A549 (cell line): ENCODE results near the gene EFHC2. TPM values are rescaled to one million over a fixed set of nuclear protein-coding genes. Genes with fewer than 3 reads are reported as not detected.

ENCODE experiments used
- ATAC-seq, 2 experiments: fragments of 200-7000 bp in 1 of 2; fragments of >200 bp in 1 of 2; cut with Nextera tagmentation in 1 of 2; cut with Tn5 transposase in 1 of 2; 3 replicates each; pipeline versions ENCODE4 v1.8.0 to v1.9.1; 2018 to 2020; ENCODE audit warnings: mild to moderate bottlenecking in 1 of 2, moderate library complexity in 1 of 2
- CTCF ChIA-PET: fragments of 300-600 bp; sonication (Branson Sonifier 250); formaldehyde crosslinking; extraction: SDS; loops from one replicate; lab custom pipeline; 2021; ENCODE audit warnings: antibody characterized with exemption, inconsistent platforms; lab: Yijun Ruan, JAX
- POLR2A ChIA-PET: fragments of 350-600 bp; formaldehyde crosslinking; extraction: SDS; loops from one replicate; lab custom pipeline; 2021; ENCODE audit warnings: antibody characterized with exemption, inconsistent platforms; lab: Yijun Ruan, JAX
- DNase-seq, 2 experiments: peaks; one replicate each; pipeline versions ENCODE4 v3.0.0 to v3.0.0-alpha.2; 2011 to 2016; ENCODE audit warnings: low read depth in 1 of 2, low spot score in 1 of 2
- FAIRE-seq: peaks from 2 replicates; lab custom pipeline; 2011; peaks lifted over from hg19 to GRCh38; lab: Jason Lieb, UNC
- H3K27ac ChIP-seq, 2 experiments: fragments of >200 bp; sonication (Bioruptor Twin); formaldehyde crosslinking; 3 replicates each; pipeline ENCODE4 v1.5.1; 2016 to 2017
- H3K4me1 ChIP-seq: fragments of >200 bp; sonication (Bioruptor Twin); formaldehyde crosslinking; 3 replicates; pipeline ENCODE4 v1.6.1; 2016
- H3K4me2 ChIP-seq: fragments of >200 bp; sonication (Bioruptor Twin); formaldehyde crosslinking; 3 replicates; pipeline ENCODE4 v1.6.1; 2016
- H3K4me3 ChIP-seq: fragments of >200 bp; sonication (Bioruptor Twin); formaldehyde crosslinking; 3 replicates; pipeline ENCODE4 v1.5.1; 2016
- H3K9me3 ChIP-seq: fragments of >200 bp; sonication (Bioruptor Twin); formaldehyde crosslinking; 3 replicates; pipeline ENCODE4 v1.6.1; 2016
- BHLHE40 ChIP-seq: IDR thresholded peaks from 2 replicates; pipeline ENCODE4 v1.6.1; 2012; ENCODE audit warnings: low read depth, low read length, inconsistent platforms
- CHD2 ChIP-seq: fragments of 150-350 bp; IDR thresholded peaks from 2 replicates; pipeline ENCODE4 v1.6.1; 2014; ENCODE audit warnings: low read length; ENCODE audit not compliant: partially characterized antibody
- EHF ChIP-seq: fragments of 250-450 bp; sonication (Bioruptor Pico); IDR thresholded peaks from 2 replicates; pipeline ENCODE4 v1.5.0; 2020; ENCODE audit warnings: mild to moderate bottlenecking
- EP300 ChIP-seq, 2 experiments: fragments of >200 bp; sonication (Bioruptor Twin); formaldehyde crosslinking; IDR thresholded peaks; 2 replicates in 1 of 2; 3 replicates in 1 of 2; pipeline ENCODE4 v1.6.1; 2016 to 2017
- FOSL2 ChIP-seq, 2 experiments: fragments of 450-650 bp in 1 of 2; fragments of >200 bp in 1 of 2; sonication (Bioruptor Twin) in 1 of 2; formaldehyde crosslinking; IDR thresholded peaks; 2 replicates each; pipeline versions ENCODE4 v1.5.0 to v1.6.1; 2016 to 2020; ENCODE audit warnings: mild to moderate bottlenecking in 1 of 2, moderate library complexity in 1 of 2
- HOXA7 ChIP-seq: fragments of 250-450 bp; sonication (Bioruptor Pico); IDR thresholded peaks from 2 replicates; pipeline ENCODE4 v1.5.0; 2020; ENCODE audit warnings: mild to moderate bottlenecking, moderate library complexity
- HOXB13 ChIP-seq: fragments of 250-450 bp; sonication (Bioruptor Pico); IDR thresholded peaks from 2 replicates; pipeline ENCODE4 v1.5.0; 2020; ENCODE audit warnings: low read depth, mild to moderate bottlenecking, moderate library complexity
- JUN ChIP-seq, 2 experiments: fragments of >200 bp; sonication (Bioruptor Twin); formaldehyde crosslinking; IDR thresholded peaks; 2 replicates in 1 of 2; 3 replicates in 1 of 2; pipeline ENCODE4 v1.6.1; 2016 to 2017
- JUNB ChIP-seq: fragments of >200 bp; sonication (Bioruptor Twin); formaldehyde crosslinking; IDR thresholded peaks from 2 replicates; pipeline ENCODE4 v1.6.1; 2016
- KDM1A ChIP-seq: fragments of 200-600 bp; sonication (generic); IDR thresholded peaks from 2 replicates; pipeline ENCODE4 v1.6.1; 2016; ENCODE audit warnings: low read depth, mild to moderate bottlenecking
- MAX ChIP-seq: IDR thresholded peaks from 2 replicates; pipeline ENCODE4 v1.6.1; 2012
- MYC ChIP-seq: IDR thresholded peaks from 2 replicates; pipeline ENCODE4 v1.6.1; 2012; ENCODE audit warnings: mild to moderate bottlenecking, inconsistent platforms, low read length, improper control_type of control experiment, borderline replicate concordance
- NFE2L2 ChIP-seq: fragments of 150-350 bp; conservative IDR thresholded peaks from 2 replicates; pipeline ENCODE4 v1.6.1; 2014; ENCODE audit warnings: low read length
- NPAS2 ChIP-seq: fragments of 250-450 bp; sonication (Bioruptor Pico); IDR thresholded peaks from 2 replicates; pipeline ENCODE4 v1.8.0; 2022; ENCODE audit warnings: mild to moderate bottlenecking, moderate library complexity, borderline replicate concordance
- PHF8 ChIP-seq: fragments of 200-600 bp; sonication (generic); IDR thresholded peaks from 2 replicates; pipeline ENCODE4 v1.6.1; 2016; ENCODE audit warnings: low read depth, mild to moderate bottlenecking, antibody characterized with exemption, moderate library complexity, borderline replicate concordance
- POLR2A ChIP-seq: IDR thresholded peaks from 2 replicates; pipeline ENCODE4 v1.6.1; 2012; ENCODE audit warnings: mild to moderate bottlenecking, low read length
- RARB ChIP-seq: fragments of 250-450 bp; sonication (Bioruptor Pico); IDR thresholded peaks from 2 replicates; pipeline ENCODE4 v1.8.0; 2021; ENCODE audit warnings: mild to moderate bottlenecking, moderate library complexity
- RCOR1 ChIP-seq: fragments of 150-350 bp; IDR thresholded peaks from 2 replicates; pipeline ENCODE4 v1.6.1; 2014; ENCODE audit warnings: antibody characterized with exemption, low read length, low read depth
- RFX5 ChIP-seq: fragments of 450-650 bp; IDR thresholded peaks from 2 replicates; pipeline ENCODE4 v1.7.1; 2014; ENCODE audit warnings: antibody characterized with exemption, mild to moderate bottlenecking, moderate library complexity
- RNF2 ChIP-seq: fragments of 200-600 bp; sonication (generic); IDR thresholded peaks from 2 replicates; pipeline ENCODE4 v1.6.1; 2016; ENCODE audit warnings: low read depth, mild to moderate bottlenecking, antibody characterized with exemption, moderate library complexity, borderline replicate concordance
- SMC3 ChIP-seq: fragments of >200 bp; sonication (Bioruptor Twin); formaldehyde crosslinking; IDR thresholded peaks from 3 replicates; pipeline ENCODE4 v1.6.1; 2018; ENCODE audit warnings: inconsistent platforms
- SREBF2 ChIP-seq: fragments of 450-650 bp; IDR thresholded peaks from 2 replicates; pipeline ENCODE4 v1.6.1; 2014; ENCODE audit warnings: mild to moderate bottlenecking, moderate library complexity
- TP53 ChIP-seq: fragments of 250-450 bp; sonication (Bioruptor Pico); IDR thresholded peaks from 2 replicates; pipeline ENCODE4 v1.5.0; 2021; ENCODE audit warnings: mild to moderate bottlenecking, moderate library complexity
- ZFP36 ChIP-seq: fragments of 450-650 bp; IDR thresholded peaks from 2 replicates; pipeline ENCODE4 v1.6.1; 2014; ENCODE audit warnings: borderline replicate concordance; ENCODE audit not compliant: partially characterized antibody
- WGBS: methylation state at CpG from one replicate; pipeline ENCODE4 v1.1.6; 2017; ENCODE audit errors: missing lambda C conversion rate; 5-methylcytosine and 5-hydroxymethylcytosine counted together
- polyA plus RNA-seq, 4 experiments: library from polyadenylated mRNA; depleted of rRNA in 3 of 4; stranded (reverse); fragments of >200 nt; fragmentation: RNase III in 1 of 4; extraction: RNeasy Plus Mini Kit Qiagen cat#74134 plus additional on column Dnase treatment in 1 of 4; gene quantifications; 2 replicates in 3 of 4; 3 replicates in 1 of 4; pipeline ENCODE4 v1.2.3, GENCODE V29; 2011 to 2017

The EFHC2 gene
- polyA plus RNA-seq, 2 of the 4 experiments (the other 2 are of a cell fraction), result 0.48 to 0.80 TPM

- Histone ChIP-seq H3K4me1 (no peaks in the 10 kb centered on the region), H3K4me3 (no peak overlapping the region), H3K4me2 (no peak overlapping the region), H3K27ac (no peak overlapping the region), H3K9me3 (no peaks in the 10 kb centered on the region)
- ChIA-PET POLR2A (no interaction called here), CTCF (interaction anchor here (0.8 to 1.5 kb wide), 2 partner anchors 12 to 33 kb away, joined by 3 read pairs; no protein-coding TSS in a partner anchor)
- no peak for ATAC-seq
- DNase-seq, result no peak
- FAIRE-seq, result no peak
- TF ChIP-seq POLR2A, result no peak
- TF ChIP-seq ZFP36, result no peak
- TF ChIP-seq NPAS2 (CRISPR knock-in tag), result no peak
- TF ChIP-seq RARB (CRISPR knock-in tag), result no peak
- no peak for TF ChIP-seq FOSL2 (IDR thresholded peaks at IDR 0.05)
- TF ChIP-seq FOSL2 (CRISPR knock-in tag; IDR thresholded peaks at IDR 0.05), result no peak
- no peak for TF ChIP-seq CHD2
- no peak for TF ChIP-seq TP53 (CRISPR knock-in tag)
- TF ChIP-seq EHF (CRISPR knock-in tag), result no peak
- TF ChIP-seq JUNB, result no peak
- TF ChIP-seq RNF2, result no peak
- no peak for TF ChIP-seq PHF8
- TF ChIP-seq HOXB13 (CRISPR knock-in tag), result no peak
- no peak for TF ChIP-seq KDM1A
- no peak for TF ChIP-seq RCOR1
- TF ChIP-seq EP300 (IDR thresholded peaks at IDR 0.05), result no peak
- TF ChIP-seq HOXA7 (CRISPR knock-in tag), result no peak
- no peak for TF ChIP-seq MAX
- 69% methylated on average over 3 of the region's 3 CpGs for WGBS
Observed at GRCh38 chrX:44104699-44105098, 238.8 kb downstream of the EFHC2 start.

GRCh38 chrX:44101281-44101680 is 242.2 kb downstream of the EFHC2 start:
- CTCF ChIA-PET, result no interaction called here

GRCh38 chrX:44099366-44099765 is 244.1 kb downstream of the EFHC2 start:
- POLR2A ChIA-PET, result no interaction called here
- no peaks in the 10 kb centered on the region for H3K9me3 ChIP-seq
- no peak for FAIRE-seq
- 13% methylated on average over 2 of the region's 2 CpGs for WGBS
- H3K4me2 ChIP-seq, result no peak overlapping the region
- no peak overlapping the region for H3K27ac ChIP-seq
- TF ChIP-seq BHLHE40 (no peak), RFX5 (no peak), RARB (CRISPR knock-in tag) (no peak), PHF8 (no peak), SMC3 (no peak), NFE2L2 (no peak)
- TF ChIP-seq, all 56 proteins: peak for 0
- CTCF ChIA-PET, result no interaction called here
- DNase-seq (no peak), ATAC-seq (no peak)
- Histone ChIP-seq H3K4me1 (no peaks in the 10 kb centered on the region), H3K4me3 (no peak overlapping the region)

More at GRCh38 chrX:44101281-44101680, 242.2 kb downstream of the EFHC2 start:
- DNase-seq (no peak), ATAC-seq (no peak), FAIRE-seq (no peak)
- 22% methylated on average over 3 of the region's 3 CpGs for WGBS
- Histone ChIP-seq H3K4me2 (no peak overlapping the region), H3K4me1 (no peaks in the 10 kb centered on the region), H3K4me3 (no peak overlapping the region), H3K9me3 (no peaks in the 10 kb centered on the region), H3K27ac (no peak overlapping the region)
- POLR2A ChIA-PET, result no interaction called here
- TF ChIP-seq MYC (no peak), JUN (IDR thresholded peaks at IDR 0.05) (no peak), RARB (CRISPR knock-in tag) (no peak), SREBF2 (no peak), RCOR1 (no peak), JUNB (no peak), BHLHE40 (no peak)

Other genes with a start within 250 kb of the EFHC2 start
- gene FUNDC1, start 199.2 kb upstream of the EFHC2 start, polyA plus RNA-seq (2011; rRNA removed), result 32.7 and 37.6 TPM in 2 replicates
- gene FUNDC1, start 199.2 kb upstream of the EFHC2 start, polyA plus RNA-seq (2017; fragmentation: RNase III; extraction: RNeasy Plus Mini Kit Qiagen cat#74134 plus additional on column Dnase treatment), result 37.4 to 39.6 TPM (median 38.8 TPM) in 3 replicates